ENCODE data around the gene IP6K1. TPM values are rescaled to one million over a fixed set of nuclear protein-coding genes. Genes with fewer than 3 reads are reported as not detected.
"Not testable (repeated sequence)": the region's sequence is repeated elsewhere in the genome, so short reads cannot be mapped to it uniquely, and the experiment has no call there.

IP6K1 gene
- total RNA-seq, 8 experiments from 2014 or later = 25.2 to 43.5 (median 29.7) TPM

GRCh38 chr3:49706456-49707112 lies 79.8 kb downstream of the IP6K1 start:
- WGBS, 10 experiments = 71 to 85% (median 82%) methylated on average over 1 to 4 of the region's 9 CpGs; no CpG with 5 or more reads in 7 of the 10 experiments
- H3K27ac ChIP-seq = no peak overlapping the region
- no peak for ATAC-seq (replicated peaks in 6 of 8)
- no peaks in the 10 kb centered on the region for H3K4me1 ChIP-seq (replicated peaks in 1 of 2)
- no peak overlapping the region for H3K4me3 ChIP-seq
- in situ Hi-C loops (cut with MboI; ENCODE audit: low pct_unique_long_range_greater_than_20kb in 2 of 9, low sequenced_read_pairs in 9 of 9, unreplicated experiment in 9 of 9) = no loop called here

- ATAC-seq (replicated peaks in 6 of 8) = peak in 1 of 8 experiments; percentile 5
- Histone ChIP-seq H3K27ac (no peak overlapping the region), H3K4me3 (no peak overlapping the region), H3K4me1 (replicated peaks in 1 of 2) (no peaks in the 10 kb centered on the region)
- WGBS, 10 experiments = 83 to 100% (median 98%) methylated on average over 1 to 7 of the region's 17 CpGs; no CpG with 5 or more reads in 5 of the 10 experiments
- in situ Hi-C loops (cut with MboI; ENCODE audit: low pct_unique_long_range_greater_than_20kb in 2 of 9, low sequenced_read_pairs in 9 of 9, unreplicated experiment in 9 of 9) = no loop called here
These were observed 80.9 kb downstream of the IP6K1 start for GRCh38 chr3:49705390-49705960.

- Histone ChIP-seq H3K27ac (no peak overlapping the region), H3K4me1 (replicated peaks in 1 of 2) (no peaks in the 10 kb centered on the region), H3K4me3 (no peak overlapping the region)
- 85 to 100% (median 100%) methylated on average over 1 to 3 of the region's 8 CpGs; no CpG with 5 or more reads in 7 of the 10 experiments for whole genome bisulfite sequencing, 10 experiments
- ATAC-seq (replicated peaks in 6 of 8) = no peak
- in situ Hi-C loops (cut with MboI; ENCODE audit: low pct_unique_long_range_greater_than_20kb in 2 of 9, low sequenced_read_pairs in 9 of 9, unreplicated experiment in 9 of 9) = no loop called here
These were observed 81.7 kb downstream of the IP6K1 start for GRCh38 chr3:49704629-49705028.

GRCh38 chr3:49703956-49704355 lies 82.4 kb downstream of the IP6K1 start:
- in situ Hi-C loops (cut with MboI; ENCODE audit: low pct_unique_long_range_greater_than_20kb in 2 of 9, low sequenced_read_pairs in 9 of 9, unreplicated experiment in 9 of 9) = no loop called here
- H3K27ac ChIP-seq = no peak overlapping the region
- no CpG with 5 or more reads among the region's 7 CpGs for WGBS, 10 experiments
- no peak overlapping the region for H3K4me3 ChIP-seq
- ATAC-seq (replicated peaks in 6 of 8) = peak in 1 of 8 experiments; percentile 1
- H3K4me1 ChIP-seq (replicated peaks in 1 of 2) = no peaks in the 10 kb centered on the region

GRCh38 chr3:49703443-49703927 lies 82.9 kb downstream of the IP6K1 start:
- ATAC-seq (replicated peaks in 6 of 8) = peak; percentile 62 to 98 (median 79)
- H3K4me3 ChIP-seq = no peak overlapping the region
- no peak overlapping the region for H3K27ac ChIP-seq
- in situ Hi-C loops (cut with MboI; ENCODE audit: low pct_unique_long_range_greater_than_20kb in 2 of 9, low sequenced_read_pairs in 9 of 9, unreplicated experiment in 9 of 9) = no loop called here
- 70% methylated on average over 2 of the region's 14 CpGs; no CpG with 5 or more reads in 9 of the 10 experiments for WGBS, 10 experiments
- no peaks in the 10 kb centered on the region for H3K4me1 ChIP-seq (replicated peaks in 1 of 2)

GRCh38 chr3:49702672-49703071 lies 83.7 kb downstream of the IP6K1 start:
- no peaks in the 10 kb centered on the region for H3K4me1 ChIP-seq (replicated peaks in 1 of 2)
- no peak overlapping the region for H3K27ac ChIP-seq
- in situ Hi-C loops (cut with MboI; ENCODE audit: low pct_unique_long_range_greater_than_20kb in 2 of 9, low sequenced_read_pairs in 9 of 9, unreplicated experiment in 9 of 9) = no loop called here
- WGBS, 10 experiments = 80 to 100% (median 100%) methylated on average over 1 to 3 of the region's 11 CpGs; no CpG with 5 or more reads in 5 of the 10 experiments
- no peak overlapping the region for H3K4me3 ChIP-seq
- no peak for ATAC-seq (replicated peaks in 6 of 8)

GRCh38 chr3:49701388-49702077 lies 84.8 kb downstream of the IP6K1 start:
- WGBS, 10 experiments = 67 to 100% methylated on average over 1 to 6 of the region's 21 CpGs; no CpG with 5 or more reads in 8 of the 10 experiments
- in situ Hi-C loops (cut with MboI; ENCODE audit: low pct_unique_long_range_greater_than_20kb in 2 of 9, low sequenced_read_pairs in 9 of 9, unreplicated experiment in 9 of 9) = no loop called here
- ATAC-seq (replicated peaks in 6 of 8) = peak in 2 of 8 experiments; percentile 11 to 25
- Histone ChIP-seq H3K4me1 (replicated peaks in 1 of 2) (no peaks in the 10 kb centered on the region), H3K27ac (no peak overlapping the region), H3K4me3 (no peak overlapping the region)

GRCh38 chr3:49700453-49701128 lies 85.8 kb downstream of the IP6K1 start:
- ATAC-seq (replicated peaks in 6 of 8) = no peak
- Histone ChIP-seq H3K4me3 (no peak overlapping the region), H3K4me1 (replicated peaks in 1 of 2) (no peaks in the 10 kb centered on the region), H3K27ac (no peak overlapping the region)
- WGBS, 10 experiments = 53 to 100% (median 72%) methylated on average over 2 to 6 of the region's 13 CpGs; no CpG with 5 or more reads in 5 of the 10 experiments
- in situ Hi-C loops (cut with MboI; ENCODE audit: low pct_unique_long_range_greater_than_20kb in 2 of 9, low sequenced_read_pairs in 9 of 9, unreplicated experiment in 9 of 9) = no loop called here

- ATAC-seq (replicated peaks in 6 of 8) = no peak
- H3K4me3 ChIP-seq = no peak overlapping the region
- no peak overlapping the region for H3K27ac ChIP-seq
- H3K4me1 ChIP-seq (replicated peaks in 1 of 2) = no peaks in the 10 kb centered on the region
- 69 to 100% (median 87%) methylated on average over 1 to 6 of the region's 8 CpGs; no CpG with 5 or more reads in 4 of the 10 experiments for WGBS, 10 experiments
- in situ Hi-C loops (cut with MboI; ENCODE audit: low pct_unique_long_range_greater_than_20kb in 2 of 9, low sequenced_read_pairs in 9 of 9, unreplicated experiment in 9 of 9) = no loop called here
These were observed 86.3 kb downstream of the IP6K1 start for GRCh38 chr3:49700014-49700413.

- 75 to 100% (median 81%) methylated on average over 2 to 3 of the region's 16 CpGs; no CpG with 5 or more reads in 7 of the 10 experiments for WGBS, 10 experiments
- no peak overlapping the region for H3K4me3 ChIP-seq
- H3K27ac ChIP-seq = no peak overlapping the region
- no peaks in the 10 kb centered on the region for H3K4me1 ChIP-seq (replicated peaks in 1 of 2)
- peak in 1 of 8 experiments; percentile 4 for ATAC-seq (replicated peaks in 6 of 8)
- in situ Hi-C loops (cut with MboI; ENCODE audit: low pct_unique_long_range_greater_than_20kb in 2 of 9, low sequenced_read_pairs in 9 of 9, unreplicated experiment in 9 of 9) = no loop called here
These were observed 86.9 kb downstream of the IP6K1 start for GRCh38 chr3:49699281-49699979.

GRCh38 chr3:49695350-49696015 lies 90.9 kb downstream of the IP6K1 start:
- H3K4me1 ChIP-seq (replicated peaks in 1 of 2); in situ Hi-C loops (cut with MboI; ENCODE audit: low pct_unique_long_range_greater_than_20kb in 2 of 9, low sequenced_read_pairs in 9 of 9, unreplicated experiment in 9 of 9); H3K4me3 ChIP-seq; H3K27ac ChIP-seq: not testable (repeated sequence)
- ATAC-seq (replicated peaks in 6 of 8) = peak in 3 of 8 experiments; percentile 10 to 69 (median 41)
- WGBS, 10 experiments = no CpG with 5 or more reads among the region's 4 CpGs

Measured in motor neuron (in vitro differentiated cells).